OCI-M2 (cell line): Measurements from ENCODE around the gene CD80.
"Not testable (repeated sequence)": the region's sequence is repeated elsewhere in the genome, so short reads cannot be mapped to it uniquely, and the experiment has no call there.

Experiments used
- DNase-seq: peaks from one replicate; lab custom pipeline; 2025; ENCODE audit not compliant: unreplicated experiment; lab: John Stamatoyannopoulos, UW

Gene CD80, protein sequence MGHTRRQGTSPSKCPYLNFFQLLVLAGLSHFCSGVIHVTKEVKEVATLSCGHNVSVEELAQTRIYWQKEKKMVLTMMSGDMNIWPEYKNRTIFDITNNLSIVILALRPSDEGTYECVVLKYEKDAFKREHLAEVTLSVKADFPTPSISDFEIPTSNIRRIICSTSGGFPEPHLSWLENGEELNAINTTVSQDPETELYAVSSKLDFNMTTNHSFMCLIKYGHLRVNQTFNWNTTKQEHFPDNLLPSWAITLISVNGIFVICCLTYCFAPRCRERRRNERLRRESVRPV

GRCh38 chr3:119559441-119559963 lies at the start of gene CD80:
CD80 (minus strand) TSS chr3:119559614; CDS start chr3:119557728, 1,886 bp downstream.
- no peak for DNase-seq

- DNase-seq: no peak
These were observed 49.1 kb upstream of the CD80 start for GRCh38 chr3:119608405-119609000.

- no peak for DNase-seq
These were observed 45.5 kb upstream of the CD80 start for GRCh38 chr3:119604878-119605277.

- DNase-seq: no peak
These were observed 43.3 kb upstream of the CD80 start for GRCh38 chr3:119602676-119603075.

- no peak for DNase-seq
These were observed 41.7 kb upstream of the CD80 start for GRCh38 chr3:119601154-119601553.

DNA sequence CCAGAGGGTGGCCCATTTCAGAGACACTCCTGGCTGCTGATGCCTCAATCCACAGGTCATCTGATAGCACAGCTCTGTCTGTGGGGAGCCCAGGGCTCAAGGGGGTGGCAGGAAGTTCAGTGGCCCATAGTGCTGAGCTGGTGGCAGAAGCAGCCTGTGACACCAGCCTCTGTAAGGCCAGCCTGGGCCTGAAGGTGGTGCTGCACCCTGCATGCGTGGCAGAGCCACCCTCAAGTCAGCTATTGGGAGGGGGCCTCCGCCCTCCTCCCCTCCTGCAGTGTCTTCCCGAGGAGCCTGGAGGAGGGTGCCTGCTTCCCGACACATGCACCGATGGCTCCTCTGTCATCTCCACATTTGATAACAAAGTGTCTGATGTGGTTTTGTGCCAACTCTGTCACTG lies 41.3 kb upstream of the CD80 start:
- DNase-seq: no peak

- DNase-seq: no peak
These were observed 40.3 kb upstream of the CD80 start for GRCh38 chr3:119599558-119600174.

- DNase-seq: no peak
These were observed 39.1 kb upstream of the CD80 start for GRCh38 chr3:119598410-119599098.

GRCh38 chr3:119597548-119598288 lies 38.3 kb upstream of the CD80 start, which contains the start of gene PLA1A:
PLA1A (plus strand) TSS chr3:119597885; CDS start chr3:119597914, 29 bp downstream.
- DNase-seq: no peak

DNA sequence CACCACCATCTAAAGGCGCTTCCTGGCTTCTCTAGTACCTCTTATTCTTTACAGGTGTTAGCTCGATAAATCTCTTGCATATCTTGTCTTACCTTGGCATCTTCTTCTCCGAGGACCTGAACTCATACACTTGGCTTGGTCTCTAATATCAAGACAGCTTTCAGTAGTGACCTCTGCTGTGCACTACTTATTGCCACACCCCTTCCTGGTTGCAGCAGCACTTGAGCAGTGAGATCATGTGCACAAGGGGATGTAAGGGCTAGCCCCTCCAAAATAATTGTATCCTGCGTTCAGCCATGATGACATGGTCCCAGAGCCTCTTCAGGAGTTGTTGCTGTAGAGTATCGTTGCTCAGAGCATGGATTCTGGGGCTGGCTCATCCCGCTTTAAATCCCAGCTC lies 37.0 kb upstream of the CD80 start:
- DNase-seq: no peak

DNA sequence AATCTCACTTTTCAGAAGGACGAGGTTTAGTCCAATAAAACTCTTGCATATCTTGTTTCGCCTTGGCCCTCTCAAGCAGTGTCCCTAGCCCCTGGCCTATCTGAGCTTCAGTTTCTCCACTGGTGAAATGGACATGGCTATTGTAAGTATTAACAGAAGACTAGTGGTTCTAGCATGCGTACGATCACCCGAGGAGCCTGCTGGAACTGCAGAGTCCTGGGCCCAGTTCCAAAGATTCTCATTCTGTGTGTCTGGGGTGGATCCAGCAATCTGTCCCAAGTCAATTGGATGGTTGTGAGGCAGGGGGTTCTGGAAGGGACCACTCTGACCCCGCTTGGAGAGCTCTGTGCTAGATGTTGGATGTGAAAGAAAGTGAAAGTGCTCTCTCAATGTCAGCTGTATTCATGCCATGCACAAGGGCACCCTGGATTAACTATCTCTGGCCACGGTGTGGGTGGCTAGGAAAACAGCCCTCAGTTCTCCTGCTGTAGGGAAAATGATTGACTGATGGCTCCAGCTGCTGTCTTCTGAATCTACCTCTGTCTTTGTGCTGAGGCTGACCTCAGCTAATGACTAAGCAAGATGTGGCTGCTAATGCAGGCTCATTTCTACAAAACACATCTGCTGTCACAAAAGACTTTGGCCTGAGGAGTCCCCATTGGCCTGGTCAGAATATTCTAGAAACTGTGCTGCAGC lies 36.4 kb upstream of the CD80 start:
- no peak for DNase-seq

- not testable (repeated sequence) for DNase-seq
These were observed 35.5 kb upstream of the CD80 start for GRCh38 chr3:119594929-119595328.

DNA sequence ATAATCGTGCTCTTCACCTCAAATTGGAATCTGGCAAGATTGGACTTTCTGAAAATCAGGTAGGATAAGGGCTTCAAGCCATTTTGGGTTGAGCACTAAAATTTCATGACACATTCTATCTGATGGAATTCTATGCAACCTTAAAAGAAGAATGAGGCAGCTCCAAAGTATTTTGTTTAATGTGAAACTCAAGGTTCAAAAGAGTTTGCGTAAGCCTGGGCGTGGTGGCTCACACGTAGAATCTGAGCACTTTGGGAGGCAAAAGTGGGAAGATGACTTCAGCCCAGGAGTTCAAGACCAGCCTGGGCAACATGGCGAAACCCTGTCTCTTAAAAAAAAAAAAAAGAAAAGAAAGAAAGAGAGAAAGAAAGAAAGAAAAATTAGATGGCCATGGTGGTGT lies 34.7 kb upstream of the CD80 start:
- DNase-seq: no peak

DNA sequence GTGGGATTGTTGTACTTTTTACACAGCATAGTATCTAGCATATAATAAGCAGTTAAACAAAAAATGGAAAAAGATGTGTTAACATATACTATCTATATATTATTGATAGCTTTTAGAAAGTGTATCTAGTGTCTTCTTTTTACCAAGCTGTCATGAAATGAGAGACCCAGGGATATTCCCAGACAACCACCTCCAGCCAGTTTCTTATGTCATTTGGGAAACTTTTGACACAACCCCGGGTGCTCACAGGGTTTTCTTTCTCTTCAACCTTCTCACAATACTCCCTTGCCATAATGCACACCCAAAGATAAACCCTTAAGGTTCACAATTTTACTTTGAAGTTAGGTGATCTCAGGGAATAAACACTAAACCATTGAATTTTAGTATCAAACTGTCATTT lies 33.4 kb upstream of the CD80 start:
- no peak for DNase-seq

DNA sequence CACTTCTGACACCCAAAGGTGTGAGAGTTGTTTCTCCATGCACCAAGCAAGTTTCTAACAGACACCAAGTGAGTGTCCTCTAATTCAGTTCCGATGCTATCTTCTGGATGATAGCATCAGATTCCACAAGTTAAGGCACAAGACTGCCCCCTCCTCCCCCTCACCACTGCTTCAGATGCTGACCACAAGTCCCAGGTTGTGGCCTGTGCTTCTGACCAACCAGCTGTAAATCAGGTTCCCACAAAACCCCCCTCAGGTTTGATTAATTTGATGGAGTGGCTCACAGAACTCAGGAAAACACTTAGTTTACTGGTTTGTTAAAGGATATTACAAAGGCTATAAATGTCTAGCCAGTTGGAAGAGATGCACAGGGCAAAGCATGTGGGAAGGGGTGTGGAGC lies 31.3 kb upstream of the CD80 start:
- DNase-seq: no peak

DNA sequence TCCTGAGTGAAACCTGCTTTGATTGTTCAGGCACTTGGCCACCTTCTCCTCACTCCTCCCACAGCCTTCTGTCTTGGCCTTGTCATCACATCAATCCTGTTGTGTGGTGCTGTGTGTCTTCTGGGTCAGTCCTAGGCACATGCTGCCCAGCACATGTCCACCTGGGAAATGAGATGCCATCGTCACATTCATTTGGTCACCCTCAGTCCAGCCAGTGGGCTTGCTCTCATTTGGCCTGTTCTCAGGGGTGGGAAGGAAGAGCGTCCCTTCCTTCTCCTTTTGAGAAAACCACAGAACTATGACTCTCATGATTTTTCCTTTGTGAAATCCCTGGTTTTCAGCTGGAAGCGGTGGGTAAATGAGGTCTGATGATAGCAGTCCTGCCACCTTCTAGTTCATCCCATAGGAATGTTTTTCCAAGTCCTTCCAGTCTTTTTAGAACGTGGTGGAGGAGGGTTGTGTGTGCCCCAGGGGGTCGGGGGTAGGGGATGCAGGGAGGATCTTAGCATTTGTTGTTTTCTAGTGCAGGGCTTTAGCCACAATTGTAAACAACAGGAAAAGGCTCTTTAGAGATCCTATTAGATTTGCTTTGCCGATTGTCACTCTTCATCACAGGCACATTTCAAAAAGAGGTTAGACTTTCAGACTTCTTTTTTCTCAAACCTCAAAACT lies 29.8 kb upstream of the CD80 start:
- DNase-seq: no peak

- DNase-seq: no peak
These were observed 28.7 kb upstream of the CD80 start for GRCh38 chr3:119588112-119588511.

GRCh38 chr3:119586733-119587172 lies 27.3 kb upstream of the CD80 start:
- DNase-seq: no peak

DNA sequence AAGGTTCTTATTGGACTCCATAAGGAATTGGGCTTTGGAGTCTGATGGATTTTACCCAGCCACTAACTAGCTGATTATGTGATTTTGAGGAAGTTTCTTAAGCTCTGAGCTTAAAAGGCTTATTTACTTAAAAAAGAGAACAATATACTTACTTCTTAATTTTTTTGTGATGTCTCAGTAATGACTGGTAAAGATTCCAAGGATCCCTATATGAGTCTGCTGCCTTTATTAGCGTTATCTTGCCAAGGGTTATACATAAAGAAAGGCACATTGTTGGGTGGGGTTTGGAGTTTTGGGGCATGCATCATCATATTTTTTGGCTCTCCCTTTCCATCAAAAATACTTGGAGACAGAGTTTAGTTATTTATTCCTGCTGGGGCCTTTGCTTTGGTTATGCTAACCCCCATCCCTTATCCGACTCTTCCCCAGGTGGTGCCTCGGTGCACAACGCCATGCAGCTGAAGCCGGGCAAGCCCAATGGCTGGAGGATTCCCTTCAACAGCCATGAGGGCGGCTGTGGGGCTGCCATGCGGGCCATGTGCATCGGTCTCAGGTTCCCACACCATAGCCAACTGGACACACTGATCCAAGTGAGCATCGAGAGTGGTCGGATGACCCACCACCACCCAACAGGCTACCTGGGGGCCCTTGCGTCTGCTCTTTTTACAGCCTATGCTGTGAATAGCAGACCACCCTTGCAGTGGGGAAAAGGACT lies 26.6 kb upstream of the CD80 start:
- no peak for DNase-seq
